HG03139 (cell line): ENCODE measurements around the gene FGF7.
"Not testable (repeated sequence)": the region's sequence is repeated elsewhere in the genome, so short reads cannot be mapped to it uniquely, and the experiment has no call there.

Experiments
- ATAC-seq: cut with Tn5 transposase; IDR thresholded peaks from one replicate; pipeline ENCODE4 v1.9.1; 2021; ENCODE audit not compliant: unreplicated experiment

FGF7 gene

DNA sequence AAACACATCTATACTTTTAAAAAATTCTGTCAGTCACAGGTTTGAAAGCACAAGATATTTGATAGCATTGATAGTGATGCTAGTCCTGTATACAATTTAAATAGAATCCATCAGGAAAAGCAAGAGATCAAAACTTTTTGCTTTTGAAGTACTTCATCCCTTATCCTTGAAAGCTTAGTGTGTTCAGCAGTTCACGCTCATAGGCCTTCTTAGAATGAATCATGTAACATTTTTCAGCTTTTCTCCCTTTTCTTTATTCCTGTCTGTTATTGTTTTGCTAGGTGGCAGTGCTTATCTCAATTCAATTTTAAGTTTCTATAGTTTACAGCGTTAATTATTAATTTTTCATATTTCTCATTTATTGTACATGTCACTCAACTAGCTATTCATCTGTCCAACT lies 69.1 kb downstream of the FGF7 start:
- no peak for ATAC-seq

DNA sequence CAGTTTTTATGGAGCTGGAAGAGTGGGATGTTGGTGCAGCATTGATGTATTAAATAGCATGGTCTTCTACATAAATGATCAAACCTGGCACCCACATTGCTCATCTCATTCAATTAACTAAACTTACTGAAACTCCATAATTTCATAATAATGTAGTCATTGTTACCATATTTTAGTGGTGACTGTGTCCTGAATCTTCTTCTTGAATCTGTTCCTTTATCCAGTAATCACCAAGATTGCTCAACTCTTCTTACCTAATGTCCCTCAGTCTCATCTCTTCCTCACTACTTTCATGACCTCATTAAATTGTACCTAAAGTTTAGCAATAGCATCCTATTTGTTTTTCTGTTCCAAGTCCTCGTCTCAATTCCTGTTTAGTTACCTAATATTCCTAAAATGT lies 69.8 kb downstream of the FGF7 start:
- no peak for ATAC-seq

DNA sequence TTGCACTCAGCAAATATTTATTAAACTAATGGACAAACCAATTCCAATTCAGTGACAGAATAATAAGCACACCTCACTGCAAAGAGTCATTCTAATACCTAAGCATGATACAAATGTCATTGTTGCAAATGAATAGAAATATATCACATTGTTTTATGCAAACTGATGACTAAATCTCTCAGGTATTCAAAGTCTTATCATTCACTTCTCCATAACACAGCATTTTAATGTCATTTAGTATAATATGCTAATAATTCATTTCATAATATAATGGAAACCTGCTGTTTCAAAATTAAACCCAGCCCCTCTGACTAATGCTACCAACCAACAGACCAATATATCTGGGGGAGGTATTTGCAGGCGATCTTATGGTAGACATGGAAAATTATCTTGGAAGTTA lies 71.8 kb downstream of the FGF7 start:
- no peak for ATAC-seq

DNA sequence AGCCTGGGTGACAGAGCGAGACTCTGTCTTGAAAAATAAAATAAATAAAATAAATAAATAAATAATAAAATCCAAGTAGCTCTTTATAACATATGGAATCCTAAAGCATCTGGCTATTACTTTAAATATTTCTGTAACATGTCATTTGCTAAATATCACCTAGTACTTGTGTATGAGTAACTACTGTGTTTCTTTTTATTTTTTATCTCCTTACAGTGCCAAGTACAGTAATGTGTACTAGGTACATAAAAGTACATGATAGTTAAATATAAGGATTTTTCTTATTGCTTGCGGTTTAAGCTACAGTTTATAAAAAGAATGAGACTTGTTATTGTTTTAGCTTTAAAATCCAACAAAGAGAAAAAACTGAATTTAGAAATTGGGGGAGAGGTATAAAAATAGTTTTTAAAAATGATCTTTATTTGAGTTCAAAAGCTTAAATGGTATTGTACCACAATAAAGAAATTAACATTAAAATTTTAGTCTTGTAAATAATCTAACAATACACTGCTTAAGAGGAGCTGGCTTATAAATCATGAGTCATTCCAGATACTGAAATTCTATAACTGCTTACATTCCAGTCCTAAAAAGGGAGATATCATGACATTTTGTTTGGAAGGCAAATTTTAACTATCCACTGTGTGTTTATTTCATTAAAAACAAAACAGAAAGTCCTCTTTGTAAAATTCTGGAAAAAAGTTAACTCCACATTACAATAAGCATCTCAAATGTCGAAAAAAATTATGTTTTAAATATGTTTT lies 73.1 kb downstream of the FGF7 start:
- ATAC-seq, result no peak

DNA sequence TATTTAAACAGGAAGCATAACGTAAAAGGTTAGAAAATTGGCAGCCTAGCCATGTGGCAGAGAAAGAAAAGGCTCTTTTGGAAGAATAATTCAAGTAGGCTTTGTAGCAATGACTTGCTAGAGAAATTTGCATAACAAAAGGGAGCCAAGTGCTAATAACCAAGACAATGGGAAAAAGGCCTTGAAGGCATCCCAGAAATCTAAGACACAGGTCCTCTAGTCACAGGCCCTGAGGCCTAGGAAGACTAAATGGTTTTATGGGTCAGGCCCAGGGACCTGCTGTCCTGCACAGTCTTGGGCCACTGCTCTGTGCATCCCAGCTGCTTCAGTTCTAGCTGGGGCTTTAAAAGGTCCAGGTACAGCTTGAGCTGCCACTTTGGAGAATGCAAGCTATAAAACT lies 78.5 kb downstream of the FGF7 start:
- no peak for ATAC-seq

DNA sequence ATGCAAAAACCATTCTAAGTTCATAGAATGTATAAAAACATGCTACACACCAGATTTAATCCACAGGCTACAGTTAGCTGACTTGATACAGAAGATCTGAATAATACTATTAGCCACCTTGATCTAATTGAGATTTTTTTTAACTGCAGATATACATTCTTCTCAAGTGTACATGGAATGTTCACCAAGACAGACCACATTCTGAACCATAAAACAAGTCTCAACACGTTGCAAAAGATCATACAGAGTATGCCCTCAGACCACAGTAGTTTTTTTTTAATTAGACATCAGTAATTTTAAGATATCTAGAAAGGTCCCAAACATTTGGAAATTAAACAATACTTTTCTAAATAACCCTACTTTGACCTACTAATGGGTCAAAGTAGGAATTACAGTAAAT lies 83.3 kb downstream of the FGF7 start:
- ATAC-seq, result no peak

DNA sequence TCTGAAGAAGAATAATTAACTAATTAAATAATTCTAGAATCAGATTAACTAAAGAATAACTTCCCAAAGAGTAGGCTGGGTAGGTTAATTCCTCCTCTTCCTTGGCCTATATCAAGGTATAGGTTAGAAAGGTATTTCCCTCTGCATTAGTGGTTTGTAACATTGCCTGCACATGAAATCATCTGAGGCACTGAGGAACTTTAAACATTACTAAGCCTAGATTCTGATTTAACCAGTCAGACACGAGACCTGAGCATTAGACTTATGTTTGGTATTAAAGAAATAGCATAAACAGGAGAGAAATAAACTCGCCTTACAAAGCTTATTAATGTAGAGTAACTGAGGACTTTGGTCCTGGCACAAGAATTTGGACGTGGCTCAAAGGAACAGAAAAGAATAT lies 84.2 kb downstream of the FGF7 start:
- ATAC-seq, result no peak

DNA sequence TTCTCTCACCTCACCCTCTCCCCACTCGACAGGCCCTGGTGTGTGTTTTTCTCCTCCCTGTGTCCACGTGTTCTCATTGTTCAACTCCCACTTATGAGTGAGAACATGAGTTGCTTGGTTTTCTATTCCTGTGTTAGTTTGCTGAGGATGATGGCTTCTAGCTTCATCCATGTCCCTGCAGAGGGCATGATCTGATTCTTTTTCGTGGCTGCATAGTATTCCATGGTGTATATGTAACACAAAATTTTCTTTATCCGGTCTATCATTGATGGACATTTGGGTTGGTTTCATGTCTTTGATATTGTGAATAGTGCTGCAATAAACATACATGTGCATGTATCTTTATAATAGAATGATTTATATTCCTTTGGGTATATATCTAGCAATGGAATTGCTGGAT lies 89.7 kb downstream of the FGF7 start:
- not testable (repeated sequence) for ATAC-seq

DNA sequence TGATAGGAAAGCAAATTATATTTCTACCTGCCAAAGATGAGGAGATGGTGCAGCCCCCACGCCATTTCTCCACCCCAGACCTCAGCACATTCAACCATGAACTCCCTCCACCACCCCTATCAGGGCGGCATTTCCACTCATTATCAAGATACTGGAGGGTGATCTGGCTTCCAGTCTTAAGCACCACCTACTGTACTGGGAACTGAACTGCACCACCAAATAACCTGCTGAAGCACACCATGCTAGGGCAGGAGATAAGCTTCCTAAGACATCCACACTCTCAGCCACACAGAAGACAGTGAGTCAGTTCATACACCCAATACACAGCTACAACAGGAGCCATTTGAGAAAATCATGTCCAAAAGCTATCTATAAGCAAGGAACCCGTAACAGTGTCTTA lies 98.8 kb downstream of the FGF7 start:
- no peak for ATAC-seq

DNA sequence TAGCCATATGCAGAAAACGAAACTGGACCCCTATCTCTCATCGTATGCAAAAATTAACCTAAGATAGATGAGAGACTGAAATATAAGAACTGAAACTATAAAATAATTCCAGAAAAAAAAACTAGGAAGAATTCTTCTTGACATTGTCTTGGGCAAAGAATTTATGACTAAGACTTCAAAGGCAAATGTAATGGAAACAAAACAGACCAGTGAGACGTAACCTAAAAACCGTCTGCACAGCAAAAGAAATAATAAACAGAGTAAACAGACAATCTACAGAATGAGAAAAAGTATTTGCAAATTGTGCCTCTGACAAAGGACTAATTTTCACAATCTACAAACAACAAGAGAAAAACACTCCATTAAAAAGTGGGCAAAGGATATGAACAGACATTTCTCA lies 105.2 kb downstream of the FGF7 start:
- ATAC-seq, result no peak

DNA sequence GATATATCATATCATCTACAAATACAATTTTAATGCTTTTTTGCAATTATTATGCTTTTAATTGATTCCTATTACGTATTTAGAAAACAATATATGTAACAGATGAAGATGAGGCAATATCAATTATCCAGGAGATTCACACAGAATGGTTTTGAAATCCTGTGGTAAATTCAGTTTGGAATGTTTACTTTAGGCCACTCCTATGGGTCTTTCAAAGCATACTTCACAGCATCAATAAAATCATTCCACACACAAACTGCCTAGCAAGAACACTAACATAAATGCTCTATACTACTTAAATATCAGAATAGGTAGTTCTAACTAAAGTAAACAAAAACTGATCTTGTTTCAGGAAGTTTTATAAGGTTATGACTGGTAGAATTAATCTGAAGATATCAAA lies 107.0 kb downstream of the FGF7 start:
- no peak for ATAC-seq
